GM12891 (cell line): ENCODE measurements around the gene E2F1.

Experiments used
- POLR2A ChIP-seq: IDR thresholded peaks from 2 replicates; pipeline ENCODE4 v1.6.1; 2011; ENCODE audit warnings: low read depth, low read length, control low read depth
- POLR2AphosphoS5 ChIP-seq: IDR thresholded peaks from 2 replicates; pipeline ENCODE4 v1.6.1; 2011; ENCODE audit warnings: low read depth, low read length, control low read depth
- TAF1 ChIP-seq: IDR thresholded peaks from 2 replicates; pipeline ENCODE4 v1.6.1; 2011; ENCODE audit warnings: low read depth, low read length, control low read depth

DNA sequence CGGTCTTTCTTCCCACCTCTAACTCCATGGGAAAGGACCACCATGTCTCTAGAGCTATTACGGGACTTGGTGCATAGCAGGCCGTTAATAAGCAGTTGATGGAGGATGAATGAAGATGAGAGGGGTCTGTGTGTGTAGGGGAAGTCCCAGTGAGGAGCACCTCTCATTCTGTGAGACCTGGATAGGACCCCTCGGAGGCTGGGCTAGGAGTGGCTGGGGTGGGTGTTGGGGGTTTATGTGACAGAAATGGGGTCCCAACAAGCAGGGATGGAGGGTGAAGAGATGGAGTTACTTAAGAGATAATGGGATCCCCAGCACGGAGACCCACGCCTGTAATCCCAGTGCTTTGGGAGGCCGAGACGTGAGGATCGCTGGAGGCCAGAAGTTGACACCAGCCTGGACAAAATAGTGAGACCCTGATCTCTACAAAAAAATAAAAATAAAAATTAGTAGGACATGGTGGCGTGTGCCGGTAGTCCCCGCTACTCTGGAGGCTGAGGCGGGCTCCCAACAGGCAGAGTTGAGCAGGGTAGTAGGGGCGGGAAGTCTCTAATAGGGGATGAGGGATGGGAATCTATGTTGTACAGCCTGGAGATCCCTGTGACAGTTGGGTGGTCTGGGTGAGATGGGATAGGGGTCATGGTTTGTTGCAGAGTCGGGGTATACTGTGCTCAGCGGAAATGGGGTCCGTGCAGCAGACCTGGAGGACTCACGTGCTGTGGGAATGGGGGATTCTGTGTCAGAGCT lies 44.9 kb upstream of the E2F1 start:
- TF ChIP-seq POLR2AphosphoS5 (no peak), POLR2A (no peak), TAF1 (no peak)
